Heart left ventricle (tissue), 16 donors: ENCODE measurements around the gene BTAF1. TPM values are rescaled to one million over a fixed set of nuclear protein-coding genes. Genes with fewer than 3 reads are reported as not detected.

Experiments used
- ATAC-seq, 4 donors: fragments of 200-7000 bp; cut with Tn5 transposase; one replicate each; pipeline ENCODE4 v1.9.1; 2020 to 2022; ENCODE audit warnings: moderate library complexity in 4 of 4, mild to moderate bottlenecking in 3 of 4, moderate number of reproducible peaks in 1 of 4
- DNase-seq, 5 donors: peaks; one replicate each; pipeline ENCODE4 v3.0.0-alpha.2; 2020
- H3K27ac ChIP-seq, 12 donors: fragments of 200-600 bp; sonication (generic) in 4 of 12; one replicate each; pipeline versions ENCODE4 v1.5.0 to v1.8.0; 2016 to 2022; ENCODE audit warnings: mild to moderate bottlenecking in 2 of 12
- H3K27me3 ChIP-seq, 9 donors: fragments of 200-600 bp; sonication (generic) in 2 of 9; one replicate each; pipeline versions ENCODE4 v1.5.1 to v1.8.0; 2016 to 2022; ENCODE audit warnings: mild to moderate bottlenecking in 3 of 9
- H3K36me3 ChIP-seq, 9 donors: fragments of 200-600 bp; sonication (generic) in 2 of 9; one replicate each; pipeline versions ENCODE4 v1.5.0 to v1.8.0; 2018 to 2022; ENCODE audit warnings: mild to moderate bottlenecking in 2 of 9
- H3K4me1 ChIP-seq, 12 donors: fragments of 200-600 bp; sonication (generic) in 4 of 12; one replicate each; pipeline versions ENCODE4 v1.5.0 to v1.8.0; 2016 to 2022; ENCODE audit warnings: mild to moderate bottlenecking in 3 of 12
- H3K4me3 ChIP-seq, 12 donors: fragments of 200-600 bp; sonication (generic) in 4 of 12; one replicate each; pipeline versions ENCODE4 v1.5.0 to v1.8.0; 2017 to 2022; ENCODE audit warnings: mild to moderate bottlenecking in 9 of 12, moderate library complexity in 4 of 12
- H3K9me3 ChIP-seq, 12 donors: fragments of 200-600 bp; sonication (generic) in 4 of 12; one replicate each; pipeline versions ENCODE4 v1.5.0 to v1.8.0; 2016 to 2022; ENCODE audit warnings: mild to moderate bottlenecking in 1 of 12
- CTCF ChIP-seq, 12 donors: fragments of 200-600 bp; sonication (generic) in 4 of 12; IDR thresholded peaks; one replicate each; pipeline versions ENCODE4 v1.5.0 to v1.8.0; 2018 to 2022; ENCODE audit warnings: antibody characterized with exemption in 12 of 12, mild to moderate bottlenecking in 5 of 12
- POLR2A ChIP-seq, 2 donors: fragments of 450-650 bp; IDR thresholded peaks; one replicate each; pipeline ENCODE4 v1.6.1; 2017; ENCODE audit warnings: antibody characterized with exemption in 2 of 2, mild to moderate bottlenecking in 2 of 2, moderate library complexity in 2 of 2
- WGBS, 4 donors: extraction: QIAGEN DNeasy Blood & Tissue Kit in 2 of 4; methylation state at CpG; one replicate each; pipeline versions ENCODE4 v1.1.5 to v1.1.7; 2013 to 2018; 5-methylcytosine and 5-hydroxymethylcytosine counted together
- intact Hi-C, 10 donors: fragments of 100-400 bp; cut with DNase I; formaldehyde crosslinking; loops; one replicate each; pipeline versions ENCODE4 v1.11.1 to v1.14.2; 2022
- polyA plus RNA-seq, 2 donors: library from polyadenylated mRNA; stranded (reverse); fragments of 200-250 nt; gene quantifications; one replicate each; pipeline ENCODE4 v1.2.3, GENCODE V29; 2013
- total RNA-seq, 9 donors: library from RNA; depleted of rRNA in 2 of 9; stranded (reverse); fragments of >200 nt in 2 of 9; fragmentation: NEBNext Ultra II Directional in 3 of 9; extraction: Animal tissue kit (Norgen Biotek cat#: 25700) in 3 of 9; gene quantifications; one replicate each; pipeline versions ENCODE4 v1.1.0 to v1.2.4, GENCODE V29; 2016 to 2023
- donor health status: ischemic (EF 13 %, LVEDD 7.1; RV severe dilation, severe dysfunction).
- donor health status: healthy with polysubstance abuse.
- donor health status: DM: no; HTN: yes; CAD: no.
- donor health status: DM: no; HTN: no; CAD: no.
- donor health status: ischemic (EF 25% LVEDD 6.9; RV normal size, moderate dysfunction).
- donor health status: ischemic (EF 25% LVEDD 5.7; RV mildly dilated, moderate dysfunction).
- donor health status: healthy.
- donor health status: DM: yes; HTN: yes; CAD: no.
- donor health status: ischemic (EF 35%, LVEDD 5.7; RV mildly dilated, moderate dysfunction).
- donor health status: nonischemic (EF 11% LVEDD 7.7; RV severe dilation, severe dysfunction).
- donor health status: DM: yes; HTN: yes; CAD: no.
- donor health status: PGD.
- donor health status: ischemic (EF 29% LVEDD 5.4; RV normal size, mild dysfunction).
- donor health status: nonischemic (EF 23%, LVEDD 6.1; RV moderate dilation, normal function).

BTAF1 gene
- total and polyA plus RNA-seq, 11 donors = 5.5 to 22.3 (median 11.8) TPM

DNA sequence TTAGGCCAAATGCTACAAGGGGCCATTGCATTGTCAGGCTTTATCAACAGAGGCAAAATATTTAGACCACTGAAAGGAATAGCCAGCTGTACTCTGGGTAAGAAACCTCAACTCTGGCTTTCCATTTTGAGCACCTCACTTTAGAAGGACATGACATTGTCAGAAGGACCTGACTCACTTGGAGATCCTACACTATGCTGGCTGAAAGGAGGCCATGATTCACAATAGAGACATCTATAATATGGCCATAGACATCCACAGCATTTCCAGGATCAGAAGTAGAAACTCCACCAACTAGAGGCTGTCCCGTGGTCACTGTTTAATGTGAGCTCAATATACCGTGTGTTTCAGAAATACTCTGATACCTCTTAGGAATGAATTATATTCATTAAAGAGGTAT lies 140.9 kb downstream of the BTAF1 start:
- Histone ChIP-seq H3K4me3 (no peak overlapping the region), H3K27ac (peak overlapping the region in 1 of 12 donors; percentile 17)
- ATAC-seq = peak in 2 of 4 donors; percentile 9 to 10

GRCh38 chr10:92066386-92066785 lies 142.8 kb downstream of the BTAF1 start:
- ATAC-seq (no peak), DNase-seq (no peak)
- Histone ChIP-seq H3K9me3 (no peaks in the 10 kb centered on the region), H3K4me3 (no peak overlapping the region), H3K27ac (no peak overlapping the region), H3K36me3 (peaks cover 0 to 6% (median 0%) of the 10 kb centered on the region in 9 donors), H3K27me3 (no peaks in the 10 kb centered on the region), H3K4me1 (peaks cover 0 to 20% (median 6%) of the 10 kb centered on the region in 12 donors)
- intact Hi-C loops = no loop called here
- 92 to 98% (median 97%) methylated on average over 4 of the region's 4 CpGs for WGBS, 4 donors
- TF ChIP-seq POLR2A (IDR thresholded peaks at IDR 0.05) (no peak), CTCF (IDR thresholded peaks at IDR 0.05) (no peak)

More for the DNA sequence above, 140.9 kb downstream of the BTAF1 start:
- no peaks in the 10 kb centered on the region for H3K27me3 ChIP-seq
- DNase-seq = no peak
- TF ChIP-seq CTCF (IDR thresholded peaks at IDR 0.05) (no peak), POLR2A (IDR thresholded peaks at IDR 0.05) (no peak)
- 77 to 89% (median 85%) methylated on average over 2 of the region's 2 CpGs for WGBS, 4 donors
- H3K9me3 ChIP-seq = no peaks in the 10 kb centered on the region
- intact Hi-C loops = no loop called here
- peaks cover 0 to 14% (median 0%) of the 10 kb centered on the region in 9 donors for H3K36me3 ChIP-seq
- peaks cover 0 to 20% (median 6%) of the 10 kb centered on the region in 12 donors for H3K4me1 ChIP-seq

DNA sequence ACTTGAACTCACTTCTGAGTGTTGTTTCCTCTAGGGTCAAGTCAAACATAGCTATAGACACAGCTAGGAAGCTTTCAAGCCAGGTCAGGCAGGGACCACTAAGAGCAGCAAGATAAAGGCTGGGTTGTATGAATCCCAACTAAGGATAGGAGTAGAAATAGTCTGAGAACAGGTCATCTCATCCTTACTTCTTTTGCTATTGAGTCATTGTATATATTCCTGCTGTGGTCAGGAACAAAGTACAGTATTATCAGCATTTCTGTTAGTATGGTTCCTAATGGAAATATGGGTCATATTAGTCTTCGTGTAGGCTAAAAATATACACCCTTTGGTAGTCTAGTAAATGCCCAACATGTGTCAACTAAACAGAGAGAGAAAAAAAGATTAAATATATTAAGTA lies 145.3 kb downstream of the BTAF1 start:
- no peak for ATAC-seq
- Histone ChIP-seq H3K4me1 (peaks cover 0 to 6% (median 0%) of the 10 kb centered on the region in 12 donors), H3K27ac (no peak overlapping the region), H3K27me3 (no peaks in the 10 kb centered on the region), H3K36me3 (peaks cover 0 to 6% (median 0%) of the 10 kb centered on the region in 9 donors), H3K4me3 (no peak overlapping the region), H3K9me3 (no peaks in the 10 kb centered on the region)
- 55 to 61% (median 57%) methylated on average over 1 of the region's 1 CpG for WGBS, 4 donors
- no peak for DNase-seq
- intact Hi-C loops = no loop called here
- TF ChIP-seq CTCF (IDR thresholded peaks at IDR 0.05) = no peak
- TF ChIP-seq POLR2A (IDR thresholded peaks at IDR 0.05) = no peak

GRCh38 chr10:92074126-92074887 lies 150.7 kb downstream of the BTAF1 start:
- intact Hi-C loops = loop anchor here in 1 of 10 donors (5.0 kb wide), 1 partner anchor 358 kb away; no protein-coding TSS in a partner anchor
- ATAC-seq (peak in 2 of 4 donors; percentile 45 to 53), DNase-seq (no peak)
- Histone ChIP-seq H3K27ac (no peak overlapping the region), H3K27me3 (no peaks in the 10 kb centered on the region), H3K9me3 (no peaks in the 10 kb centered on the region), H3K4me3 (no peak overlapping the region), H3K36me3 (peaks cover 0 to 47% (median 19%) of the 10 kb centered on the region in 9 donors), H3K4me1 (peaks cover 0 to 9% (median 0%) of the 10 kb centered on the region in 12 donors)
- 66 to 80% (median 74%) methylated on average over 6 of the region's 6 CpGs for WGBS, 4 donors
- TF ChIP-seq POLR2A (IDR thresholded peaks at IDR 0.05) (no peak), CTCF (IDR thresholded peaks at IDR 0.05) (peak in 10 of 12 donors; percentile 8 to 33 (median 20))
